A673 (cell line): Measurements from ENCODE around the gene CNPY1. TPM values are rescaled to one million over a fixed set of nuclear protein-coding genes. Genes with fewer than 3 reads are reported as not detected.

ENCODE experiments used
- BruUV-seq: library from RNA; stranded (reverse); fragments of 400-500 nt; replicated peaks from 2 replicates; lab custom pipeline; 2021; lab: Mats Ljungman, UMichigan
- CTCF ChIA-PET: fragments of 300-600 bp; sonication (Branson Sonifier 250); formaldehyde crosslinking; loops from one replicate; lab custom pipeline; 2022; ENCODE audit warnings: antibody characterized with exemption; lab: Charles Lee
- POLR2A ChIA-PET: fragments of 300-600 bp; sonication (Branson Sonifier 250); formaldehyde crosslinking; loops from one replicate; lab custom pipeline; 2022; ENCODE audit warnings: antibody characterized with exemption; ENCODE audit not compliant: low non-redundant PET; lab: Charles Lee
- DNase-seq: peaks from one replicate; pipeline ENCODE4 v3.0.0-alpha.2; 2015; ENCODE audit warnings: low spot score
- H3K27ac ChIP-seq: fragments of 200-600 bp; sonication (generic); 2 replicates; pipeline ENCODE4 v1.5.1; 2016; ENCODE audit warnings: mixed run types, low read depth, mild to moderate bottlenecking, mixed read lengths, antibody characterized with exemption, low read length; ENCODE audit not compliant: poor library complexity, severe bottlenecking
- H3K27me3 ChIP-seq: fragments of 200-600 bp; sonication (generic); replicated peaks from 2 replicates; pipeline ENCODE4 v1.6.1; 2017; ENCODE audit warnings: mixed run types, low read depth, mild to moderate bottlenecking, mixed read lengths, antibody characterized with exemption, low read length; ENCODE audit not compliant: insufficient read depth, poor library complexity
- H3K36me3 ChIP-seq: fragments of 200-600 bp; sonication (generic); 2 replicates; pipeline ENCODE4 v1.6.1; 2016; ENCODE audit warnings: mixed run types, mild to moderate bottlenecking, mixed read lengths, antibody characterized with exemption, low read length; ENCODE audit not compliant: insufficient read depth, poor library complexity, severe bottlenecking
- H3K4me1 ChIP-seq: fragments of 200-600 bp; sonication (generic); 2 replicates; pipeline ENCODE4 v1.6.1; 2017; ENCODE audit warnings: mixed run types, mild to moderate bottlenecking, mixed read lengths, antibody characterized with exemption, low read length; ENCODE audit not compliant: insufficient read depth, poor library complexity, severe bottlenecking
- H3K4me3 ChIP-seq: fragments of 200-600 bp; sonication (generic); 2 replicates; pipeline ENCODE4 v1.5.1; 2016; ENCODE audit warnings: low read depth, mixed run types, mild to moderate bottlenecking, mixed read lengths, low read length; ENCODE audit not compliant: poor library complexity, severe bottlenecking
- H3K9me3 ChIP-seq: fragments of 200-600 bp; sonication (generic); 2 replicates; pipeline ENCODE4 v1.6.1; 2016; ENCODE audit warnings: mixed run types, low read depth, mild to moderate bottlenecking, mixed read lengths, antibody characterized with exemption, low read length; ENCODE audit not compliant: poor library complexity, severe bottlenecking
- EZH2 ChIP-seq: fragments of 200-600 bp; sonication (generic); IDR thresholded peaks from 2 replicates; pipeline ENCODE4 v1.6.1; 2017; ENCODE audit warnings: borderline replicate concordance, low read depth, mild to moderate bottlenecking, mixed read lengths, antibody characterized with exemption, low read length; ENCODE audit not compliant: poor library complexity, severe bottlenecking
- intact Hi-C: fragments of 100-400 bp; cut with micrococcal nuclease; formaldehyde crosslinking; loops from one replicate; pipeline ENCODE4 v1.10.0; 2022; ENCODE audit not compliant: unreplicated experiment
- total RNA-seq: library from RNA; stranded (reverse); gene quantifications from 2 replicates; pipeline ENCODE4 v1.2.3, GENCODE V29; 2021
- TF ChIP-seq, protein P1 (sequence below): fragments of 300-800, 200-600 bp; sonication (generic); conservative IDR thresholded peaks from 2 replicates; pipeline ENCODE4 v1.5.1; 2017; ENCODE audit warnings: low read depth, mild to moderate bottlenecking, antibody characterized with exemption, low read length, moderate library complexity, mixed read lengths

Gene CNPY1
- total RNA-seq, 1 experiment from 2014 or later = not detected

DNA sequence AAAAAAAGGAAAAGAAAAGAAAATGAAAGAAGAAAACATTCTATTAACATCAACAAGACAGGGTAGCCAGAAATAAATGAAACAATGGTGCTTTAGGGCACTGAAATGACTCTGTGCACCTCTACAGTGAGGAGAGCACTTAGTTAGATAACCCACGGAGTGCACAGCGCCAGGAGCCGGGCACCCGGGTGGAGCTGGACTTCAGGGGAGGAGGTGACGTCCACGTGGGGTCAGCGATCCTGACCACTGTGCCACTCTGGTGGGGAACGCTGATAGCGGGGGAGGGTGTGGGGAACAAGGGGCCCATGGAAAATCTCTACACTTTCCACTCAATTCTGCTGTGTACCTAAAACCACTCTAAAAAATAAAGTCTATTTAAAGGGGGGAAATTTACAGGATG, 15.7 kb upstream of the CNPY1 start:
- intact Hi-C loops = no loop called here
- POLR2A ChIA-PET = no interaction called here
- no TSS peak for BruUV-seq

DNA sequence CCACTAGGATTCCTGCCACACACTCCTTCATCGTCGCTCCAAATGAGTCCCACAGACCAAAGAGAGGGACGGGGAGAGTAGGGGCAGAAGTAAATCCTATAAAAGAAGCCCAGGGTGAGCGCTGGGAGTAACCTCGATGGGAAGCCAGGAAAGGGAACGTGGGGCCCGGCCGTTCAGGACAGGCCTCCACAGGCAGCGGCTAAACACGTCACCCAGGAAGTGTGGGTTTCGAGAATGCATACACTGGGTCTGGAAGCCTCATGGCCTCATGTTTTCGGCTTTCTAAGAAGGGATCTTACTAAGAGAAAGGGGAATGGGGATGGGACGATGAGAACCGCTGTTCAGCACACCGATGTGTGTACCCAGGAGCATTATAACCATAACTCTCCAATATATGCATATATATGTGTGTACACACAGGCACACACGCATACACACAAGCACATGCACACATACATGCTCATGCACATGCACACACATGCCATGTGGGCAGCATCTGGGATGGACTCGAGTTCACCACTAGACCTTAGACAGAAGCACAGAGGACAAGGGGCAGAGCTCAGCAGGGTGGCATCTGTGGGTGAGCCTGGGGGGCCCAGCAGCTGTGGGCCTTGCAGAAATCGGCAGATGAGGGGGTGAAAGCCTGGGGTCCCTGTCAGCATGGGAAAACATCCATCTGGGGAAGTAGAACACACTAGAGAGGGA, 14.8 kb upstream of the CNPY1 start:
- DNase-seq = no peak
- TF ChIP-seq, protein P1, sequence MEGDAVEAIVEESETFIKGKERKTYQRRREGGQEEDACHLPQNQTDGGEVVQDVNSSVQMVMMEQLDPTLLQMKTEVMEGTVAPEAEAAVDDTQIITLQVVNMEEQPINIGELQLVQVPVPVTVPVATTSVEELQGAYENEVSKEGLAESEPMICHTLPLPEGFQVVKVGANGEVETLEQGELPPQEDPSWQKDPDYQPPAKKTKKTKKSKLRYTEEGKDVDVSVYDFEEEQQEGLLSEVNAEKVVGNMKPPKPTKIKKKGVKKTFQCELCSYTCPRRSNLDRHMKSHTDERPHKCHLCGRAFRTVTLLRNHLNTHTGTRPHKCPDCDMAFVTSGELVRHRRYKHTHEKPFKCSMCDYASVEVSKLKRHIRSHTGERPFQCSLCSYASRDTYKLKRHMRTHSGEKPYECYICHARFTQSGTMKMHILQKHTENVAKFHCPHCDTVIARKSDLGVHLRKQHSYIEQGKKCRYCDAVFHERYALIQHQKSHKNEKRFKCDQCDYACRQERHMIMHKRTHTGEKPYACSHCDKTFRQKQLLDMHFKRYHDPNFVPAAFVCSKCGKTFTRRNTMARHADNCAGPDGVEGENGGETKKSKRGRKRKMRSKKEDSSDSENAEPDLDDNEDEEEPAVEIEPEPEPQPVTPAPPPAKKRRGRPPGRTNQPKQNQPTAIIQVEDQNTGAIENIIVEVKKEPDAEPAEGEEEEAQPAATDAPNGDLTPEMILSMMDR = no peak
- no peak for TF ChIP-seq EZH2
- Histone ChIP-seq H3K27me3 (peaks cover 3% of the 10 kb centered on the region), H3K4me1 (no peaks in the 10 kb centered on the region), H3K4me3 (no peak overlapping the region), H3K36me3 (no peaks in the 10 kb centered on the region), H3K27ac (no peak overlapping the region), H3K9me3 (no peaks in the 10 kb centered on the region)
- ChIA-PET CTCF (no interaction called here), POLR2A (no interaction called here)
- intact Hi-C loops = no loop called here
- BruUV-seq = no TSS peak

More for the DNA sequence above, 15.7 kb upstream of the CNPY1 start:
- Histone ChIP-seq H3K4me1 (no peaks in the 10 kb centered on the region), H3K9me3 (no peaks in the 10 kb centered on the region), H3K27ac (no peak overlapping the region), H3K36me3 (no peaks in the 10 kb centered on the region), H3K27me3 (peaks cover 4% of the 10 kb centered on the region), H3K4me3 (no peak overlapping the region)
- CTCF ChIA-PET = no interaction called here
- no peak for DNase-seq
- no peak for TF ChIP-seq EZH2
- TF ChIP-seq, protein P1 = no peak

DNA sequence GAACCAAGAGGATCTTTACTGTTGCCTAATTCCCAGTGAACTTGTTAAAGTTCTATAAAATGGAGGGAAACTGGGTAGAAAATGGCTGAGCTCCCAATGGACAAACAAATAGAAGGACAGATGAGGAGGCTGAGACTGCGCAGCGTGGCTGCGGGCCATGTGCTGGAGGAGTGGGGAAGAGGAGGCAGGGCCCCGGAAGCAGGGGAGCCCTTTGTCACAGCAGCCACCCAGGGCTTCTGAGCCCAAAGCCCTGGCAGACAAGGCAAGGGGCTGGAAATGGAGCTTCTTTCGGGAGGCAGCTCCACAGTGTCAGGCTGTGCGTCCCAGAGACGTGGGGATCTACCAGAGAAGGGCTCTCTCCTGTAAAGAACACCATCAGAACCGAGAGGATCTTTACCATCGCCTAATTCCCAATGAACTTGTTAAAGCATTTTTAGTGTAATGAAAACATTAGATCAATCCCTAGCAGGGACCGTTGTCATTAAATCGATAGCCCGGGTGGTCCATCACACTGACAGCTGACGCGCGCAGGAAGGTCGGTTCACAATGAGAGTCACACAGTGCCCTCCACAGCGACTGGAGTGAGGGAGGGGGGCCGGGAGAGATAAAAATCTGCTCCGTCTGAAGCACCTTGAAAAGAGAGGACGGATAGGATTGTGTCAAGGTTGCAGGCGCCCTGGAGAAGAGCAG, 14.0 kb upstream of the CNPY1 start:
- ChIA-PET POLR2A (no interaction called here), CTCF (no interaction called here)
- no peaks in the 10 kb centered on the region for H3K4me1 ChIP-seq
- intact Hi-C loops = no loop called here
- H3K27me3 ChIP-seq = peaks cover 3% of the 10 kb centered on the region
- TF ChIP-seq, protein P1 = no peak
- TF ChIP-seq EZH2 = no peak
- H3K27ac ChIP-seq = no peak overlapping the region
- no peak overlapping the region for H3K4me3 ChIP-seq
- DNase-seq = no peak
- no peaks in the 10 kb centered on the region for H3K36me3 ChIP-seq
- no peaks in the 10 kb centered on the region for H3K9me3 ChIP-seq
- no TSS peak for BruUV-seq
